D341Med (cell line): Measurements from ENCODE around the gene IGFALS.
A peak's percentile ranks its signal among the peaks of the same experiment; 100 is the strongest.

ENCODE experiments used
- DNase-seq: peaks from one replicate; pipeline ENCODE4 v3.0.0; 2012; ENCODE audit warnings: low spot score

Gene IGFALS

DNA sequence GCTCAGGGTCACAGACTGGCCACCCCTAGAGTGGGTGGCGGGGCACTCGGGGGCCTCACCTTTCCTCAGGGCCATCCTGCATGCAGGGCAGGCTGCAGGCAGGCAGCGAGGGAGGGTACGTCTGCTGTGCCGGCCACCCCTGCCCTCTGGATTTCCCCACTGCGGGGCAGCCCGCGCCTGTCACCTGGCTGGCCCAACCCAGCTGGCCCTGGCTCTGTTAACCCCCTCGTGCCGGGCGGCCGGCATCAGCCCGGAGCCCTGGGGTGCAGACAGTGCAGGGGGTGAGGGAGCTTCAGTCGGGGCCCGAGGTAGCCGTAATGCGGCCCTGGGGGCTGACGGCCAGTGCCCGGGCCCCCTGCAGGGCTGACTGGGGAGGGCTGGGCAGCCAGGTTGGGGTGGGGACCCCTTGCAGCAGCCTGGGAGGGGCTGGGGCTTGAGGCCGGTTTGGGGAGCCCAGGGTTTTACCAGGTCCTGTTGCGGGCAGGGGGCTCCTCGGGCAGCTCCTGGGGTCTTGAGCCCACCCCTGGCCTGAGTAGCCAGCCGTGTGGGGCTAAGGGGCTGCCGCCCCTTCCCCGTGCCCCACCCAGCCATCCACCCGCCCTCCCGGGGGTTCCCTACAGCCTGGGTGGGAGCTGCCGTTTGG is at the start of gene IGFALS:
IGFALS (minus strand) TSS at position 128 of the 643 bp plus-strand sequence; CDS start at position 75, 53 bp downstream.
- no peak for DNase-seq

- DNase-seq = no peak
Measured at GRCh38 chr16:1839554-1839953, 46.0 kb upstream of the IGFALS start.

GRCh38 chr16:1834096-1834495 is 40.6 kb upstream of the IGFALS start:
- DNase-seq = no peak

- no peak for DNase-seq
Measured at GRCh38 chr16:1832838-1833454, 39.4 kb upstream of the IGFALS start.

GRCh38 chr16:1831186-1832075 is 37.9 kb upstream of the IGFALS start:
- DNase-seq = no peak

DNA sequence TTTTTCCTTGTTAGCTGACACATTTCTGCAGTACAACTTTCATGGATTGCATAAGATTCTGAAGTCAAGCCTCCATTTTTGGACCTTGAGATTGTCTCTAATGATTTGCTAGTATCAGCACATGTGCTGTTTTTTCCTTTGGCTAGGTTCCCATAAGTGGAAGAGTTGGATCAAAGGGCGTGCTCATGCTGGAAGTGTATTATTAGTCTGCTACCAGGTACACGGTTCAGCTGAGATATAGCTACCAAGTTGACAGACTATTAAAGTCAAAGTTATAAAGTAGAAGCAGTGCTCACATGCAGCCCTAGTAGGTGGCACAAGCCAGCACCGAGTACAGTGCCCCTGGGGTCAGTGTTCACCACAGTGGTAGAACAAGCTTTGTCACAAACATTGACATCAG is 36.7 kb upstream of the IGFALS start:
- DNase-seq = no peak

GRCh38 chr16:1828645-1829410 is 35.3 kb upstream of the IGFALS start:
- no peak for DNase-seq

DNA sequence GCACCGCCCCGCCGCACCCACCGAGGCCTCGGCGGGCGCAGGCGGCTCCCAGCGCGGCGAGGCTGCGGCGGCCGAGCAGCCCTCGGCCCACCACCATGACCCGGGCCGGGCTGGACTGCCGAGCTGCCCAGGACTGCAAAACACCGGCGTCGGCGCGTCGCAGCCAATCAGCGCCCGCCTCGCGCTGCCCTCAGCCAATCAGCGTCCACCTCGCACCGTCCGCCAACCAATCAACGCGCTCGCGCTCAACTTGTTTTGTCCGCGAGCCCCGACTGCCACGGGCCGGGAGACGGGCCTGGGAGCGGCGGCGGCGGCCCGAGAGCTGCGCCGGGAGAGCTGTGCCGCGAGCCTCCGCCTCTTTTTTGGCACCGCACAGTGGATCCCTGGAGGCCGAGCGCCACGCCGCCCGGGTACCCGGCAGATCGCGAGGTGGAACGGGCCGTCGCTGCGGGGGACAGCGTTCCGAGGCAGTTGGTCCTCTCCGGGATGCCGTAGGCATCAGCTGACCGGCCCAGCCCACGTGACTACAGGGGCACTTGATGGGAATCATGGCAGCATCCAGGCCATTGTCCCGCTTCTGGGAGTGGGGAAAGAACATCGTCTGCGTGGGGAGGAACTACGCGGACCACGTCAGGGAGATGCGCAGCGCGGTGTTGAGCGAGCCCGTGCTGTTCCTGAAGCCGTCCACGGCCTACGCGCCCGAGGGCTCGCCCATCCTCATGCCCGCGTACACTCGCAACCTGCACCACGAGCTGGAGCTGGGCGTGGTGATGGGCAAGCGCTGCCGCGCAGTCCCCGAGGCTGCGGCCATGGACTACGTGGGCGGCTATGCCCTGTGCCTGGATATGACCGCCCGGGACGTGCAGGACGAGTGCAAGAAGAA is 33.4 kb upstream of the IGFALS start, which contains the start of the genes FAHD1 and HAGH:
FAHD1 (plus strand) TSS at position 516 of the 883 bp plus-strand sequence; CDS start at position 549, 33 bp downstream.
HAGH (minus strand) TSS at position 135 of the 883 bp plus-strand sequence; CDS start at position 97, 38 bp downstream.
- DNase-seq = peak; percentile 99

DNA sequence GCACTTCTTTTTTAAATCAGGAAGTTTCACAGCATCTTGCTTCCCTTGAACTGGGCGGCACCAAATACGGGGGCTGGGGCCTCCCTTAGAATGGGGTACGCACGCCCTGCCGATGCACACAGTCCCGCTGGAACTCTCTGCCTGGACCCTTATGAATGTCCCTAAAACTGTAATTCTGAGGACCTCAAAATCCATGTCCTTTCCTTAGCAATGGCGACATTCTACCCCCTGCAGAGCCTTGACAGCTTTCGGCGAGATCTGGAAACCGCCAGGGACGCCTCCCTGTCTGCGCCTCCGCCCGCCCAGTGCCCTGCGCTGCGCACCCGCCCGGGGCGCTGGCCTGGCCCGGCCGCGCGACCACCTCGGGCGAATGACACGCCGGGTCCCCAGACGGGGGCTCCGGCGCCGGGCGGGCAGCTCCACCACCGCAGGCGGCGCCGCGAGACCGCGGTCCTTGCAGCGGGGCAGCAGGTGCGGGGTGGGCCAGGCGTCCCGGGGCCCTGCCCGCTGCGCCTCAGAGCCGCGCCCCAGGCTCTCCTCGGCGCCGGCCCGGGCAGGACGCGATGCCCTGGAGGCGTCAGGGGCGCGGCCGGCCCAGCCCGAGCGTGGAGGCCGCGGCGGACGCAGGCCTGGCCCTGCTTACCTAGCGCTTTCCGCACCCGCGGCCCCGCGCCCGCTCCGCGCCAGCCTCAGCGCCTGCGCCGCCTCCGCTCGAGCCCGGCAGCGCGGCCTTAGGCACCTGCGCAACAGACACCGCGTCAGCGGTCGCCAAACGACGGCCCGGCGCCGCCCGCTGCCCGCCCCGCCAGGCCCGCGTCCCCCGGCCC is 32.6 kb upstream of the IGFALS start:
- no peak for DNase-seq

DNA sequence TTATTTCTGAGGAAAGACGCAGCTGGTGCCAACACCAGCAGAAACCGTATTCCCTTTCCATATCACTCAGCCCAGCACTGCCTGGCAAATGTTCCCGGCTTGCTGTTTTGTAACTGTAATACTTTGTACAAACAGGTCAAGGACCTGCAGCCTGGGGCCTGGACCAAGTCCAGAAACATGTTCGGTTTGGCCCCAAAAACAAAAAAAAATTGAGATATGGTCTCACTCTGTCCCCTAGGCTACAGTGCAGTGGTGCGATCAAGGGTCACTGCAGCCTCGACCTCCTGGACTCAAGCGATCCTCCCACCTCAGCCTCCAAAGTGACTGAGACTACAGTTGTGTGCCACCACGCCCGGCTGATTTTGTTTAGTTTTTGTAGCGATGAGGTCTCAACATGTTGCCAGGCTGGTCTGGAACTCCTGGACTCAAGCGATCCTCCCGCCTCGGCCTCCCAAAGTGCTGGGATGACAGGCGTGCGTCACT is 31.9 kb upstream of the IGFALS start:
- no peak for DNase-seq

DNA sequence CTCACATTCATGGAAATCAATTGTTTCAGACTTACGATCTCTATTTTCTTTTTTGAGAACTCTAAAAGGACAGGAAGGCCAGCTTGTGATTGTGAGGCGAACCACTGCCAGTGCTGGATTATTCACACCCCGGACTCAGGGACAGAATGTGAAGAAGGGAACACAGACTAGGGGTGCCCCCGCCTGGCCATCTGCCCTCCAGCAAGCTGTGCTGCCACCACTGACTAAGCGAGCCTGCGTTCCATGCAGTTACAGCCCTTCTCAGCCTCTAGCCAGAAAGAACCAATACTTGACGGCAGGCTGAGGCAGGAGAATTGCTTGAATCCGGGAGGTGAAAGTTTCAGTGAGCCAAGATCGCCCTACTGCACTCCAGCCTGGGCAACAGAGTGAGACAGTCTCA is 30.3 kb upstream of the IGFALS start:
- DNase-seq = peak; percentile 64

DNA sequence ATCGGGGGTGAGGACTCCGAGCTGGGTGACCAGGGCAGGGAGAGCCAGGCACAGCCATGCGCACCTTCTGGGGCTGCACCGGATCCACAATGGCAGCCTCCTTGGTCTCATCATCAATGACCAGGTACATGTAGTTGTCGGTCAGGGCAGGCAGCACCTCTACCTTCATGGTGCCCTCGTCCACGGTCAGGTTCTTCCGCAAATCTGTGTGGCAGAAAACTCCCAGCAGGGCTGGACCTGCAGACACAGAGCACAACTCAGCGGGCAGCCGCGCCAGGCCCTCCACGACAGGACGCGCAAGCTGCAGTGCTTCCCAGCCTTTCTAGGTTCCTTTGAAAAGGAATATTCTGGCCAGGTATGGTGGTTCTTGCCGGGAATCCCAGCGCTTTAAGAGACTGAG is 29.3 kb upstream of the IGFALS start:
- no peak for DNase-seq

DNA sequence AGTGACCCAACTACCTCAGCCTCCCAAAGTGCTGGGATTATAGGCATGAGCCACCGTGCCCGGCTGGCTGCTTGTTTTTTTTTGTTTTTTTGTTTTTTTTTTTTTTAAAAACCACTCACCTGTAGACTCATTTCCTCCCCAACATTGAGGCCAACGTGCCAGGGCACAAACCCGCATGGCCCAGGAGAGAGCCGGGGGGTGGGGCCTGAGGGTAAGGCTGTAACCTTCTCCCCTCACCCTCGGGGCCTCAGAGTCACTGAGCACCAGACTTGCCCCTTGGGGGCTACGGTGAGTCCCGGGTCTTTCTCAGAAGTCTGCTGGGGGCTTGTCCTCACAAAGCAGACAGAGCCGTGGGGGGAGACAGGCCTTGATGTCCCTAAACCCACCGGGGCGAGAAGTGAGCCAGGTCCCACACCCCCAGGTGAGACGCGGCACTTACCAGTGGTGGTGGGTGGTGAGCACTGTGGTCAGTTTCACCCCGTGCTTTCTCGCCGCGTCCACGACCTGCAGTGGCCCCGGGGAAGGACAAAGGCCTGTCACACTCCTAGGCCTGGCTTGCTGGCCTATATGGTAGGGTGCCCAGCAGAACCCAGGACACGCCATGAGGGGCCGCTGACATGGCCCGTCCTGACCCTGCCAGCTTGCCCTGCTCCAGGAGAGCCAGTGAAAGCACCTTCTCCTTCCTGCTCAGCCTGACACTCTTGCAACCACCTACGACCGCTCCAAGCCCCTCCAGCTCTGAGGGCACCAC is 28.5 kb upstream of the IGFALS start:
- DNase-seq = no peak

- DNase-seq = no peak
Measured at GRCh38 chr16:1820946-1821290, 27.4 kb upstream of the IGFALS start.

DNA sequence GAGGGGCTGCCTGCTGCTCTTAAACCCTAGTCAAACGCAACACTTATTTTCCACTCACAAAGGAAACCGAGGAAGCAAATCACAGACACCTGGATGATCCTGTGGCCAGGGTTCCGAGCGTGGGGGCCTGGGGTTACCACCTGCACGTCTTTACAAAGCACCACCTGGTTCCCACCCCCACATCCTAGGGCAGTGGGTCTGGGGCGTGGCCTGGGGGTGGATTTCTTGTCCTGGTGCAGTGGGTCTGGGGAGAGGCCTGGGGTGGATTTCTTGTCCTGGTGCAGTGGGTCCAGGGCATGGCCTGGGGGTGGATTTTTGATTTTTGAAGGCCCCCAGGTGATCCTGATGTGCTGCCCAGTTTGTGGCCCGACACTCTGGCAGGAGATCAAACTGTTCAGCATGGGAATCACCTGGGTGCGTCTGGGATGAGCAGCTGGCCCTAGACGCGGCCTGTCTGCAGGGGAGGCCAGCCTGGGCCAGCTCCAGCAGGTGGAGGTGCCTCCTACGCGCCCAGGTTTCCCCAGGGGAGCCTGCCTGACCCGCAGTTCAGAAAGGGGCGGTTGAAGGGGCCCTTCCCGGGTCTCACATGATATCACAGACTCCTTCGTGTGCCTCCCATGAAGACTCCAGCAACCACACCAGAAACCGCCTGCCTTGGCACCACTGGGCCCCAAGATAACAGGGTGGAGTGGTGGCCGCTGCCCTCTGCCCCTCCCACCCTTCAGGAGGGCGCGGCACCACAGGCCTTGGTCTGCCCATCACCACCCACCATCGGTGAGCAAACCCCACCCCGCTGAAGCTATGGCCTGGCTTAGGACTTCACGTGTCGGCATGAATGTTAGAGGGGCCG is 26.8 kb upstream of the IGFALS start:
- no peak for DNase-seq

GRCh38 chr16:1819611-1820010 is 26.1 kb upstream of the IGFALS start:
- DNase-seq = no peak

GRCh38 chr16:1818873-1819525 is 25.5 kb upstream of the IGFALS start:
- no peak for DNase-seq
